KOPT-K1 (cell line): Measurements from ENCODE around the gene CHST12.
"Not testable (repeated sequence)": the region's sequence is repeated elsewhere in the genome, so short reads cannot be mapped to it uniquely, and the experiment has no call there.

Experiments used
- H3K27ac ChIP-seq: fragments of 200-600 bp; sonication (generic); 2 replicates; pipeline ENCODE4 v1.5.1; 2016; ENCODE audit warnings: antibody characterized with exemption, mild to moderate bottlenecking, low read depth, low read length; ENCODE audit not compliant: poor library complexity, severe bottlenecking
- H3K36me3 ChIP-seq: fragments of 200-600 bp; sonication (generic); 2 replicates; pipeline ENCODE4 v1.5.1; 2017; ENCODE audit warnings: antibody characterized with exemption, mild to moderate bottlenecking, low read length, moderate library complexity; ENCODE audit not compliant: insufficient read depth
- H3K9me3 ChIP-seq: fragments of 200-600 bp; sonication (generic); 2 replicates; pipeline ENCODE4 v1.5.1; 2017; ENCODE audit warnings: antibody characterized with exemption, low read length, mild to moderate bottlenecking; ENCODE audit not compliant: insufficient read depth, poor library complexity, severe bottlenecking

CHST12 gene

DNA sequence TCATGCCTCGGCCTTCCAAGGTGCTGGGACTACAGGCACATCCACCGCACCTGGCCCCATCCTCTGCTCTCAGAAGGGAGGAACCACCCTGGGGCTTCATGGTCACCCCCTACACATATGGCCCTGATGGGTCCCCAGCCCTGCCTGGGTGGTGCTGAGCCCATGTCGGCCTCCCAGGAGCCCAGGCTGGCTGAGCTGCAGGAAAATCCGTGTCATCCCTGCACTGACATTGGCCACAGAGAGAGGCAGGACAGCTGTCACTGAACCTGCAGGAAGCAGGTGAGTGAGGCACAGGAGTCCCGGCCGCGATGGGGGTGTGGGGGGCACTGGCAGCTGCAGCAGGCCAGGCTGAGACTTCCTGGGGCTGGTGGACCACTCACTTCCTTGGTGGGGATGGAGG is 64.8 kb downstream of the CHST12 start:
- Histone ChIP-seq H3K36me3 (no peaks in the 10 kb centered on the region), H3K9me3 (no peaks in the 10 kb centered on the region), H3K27ac (no peak overlapping the region)

DNA sequence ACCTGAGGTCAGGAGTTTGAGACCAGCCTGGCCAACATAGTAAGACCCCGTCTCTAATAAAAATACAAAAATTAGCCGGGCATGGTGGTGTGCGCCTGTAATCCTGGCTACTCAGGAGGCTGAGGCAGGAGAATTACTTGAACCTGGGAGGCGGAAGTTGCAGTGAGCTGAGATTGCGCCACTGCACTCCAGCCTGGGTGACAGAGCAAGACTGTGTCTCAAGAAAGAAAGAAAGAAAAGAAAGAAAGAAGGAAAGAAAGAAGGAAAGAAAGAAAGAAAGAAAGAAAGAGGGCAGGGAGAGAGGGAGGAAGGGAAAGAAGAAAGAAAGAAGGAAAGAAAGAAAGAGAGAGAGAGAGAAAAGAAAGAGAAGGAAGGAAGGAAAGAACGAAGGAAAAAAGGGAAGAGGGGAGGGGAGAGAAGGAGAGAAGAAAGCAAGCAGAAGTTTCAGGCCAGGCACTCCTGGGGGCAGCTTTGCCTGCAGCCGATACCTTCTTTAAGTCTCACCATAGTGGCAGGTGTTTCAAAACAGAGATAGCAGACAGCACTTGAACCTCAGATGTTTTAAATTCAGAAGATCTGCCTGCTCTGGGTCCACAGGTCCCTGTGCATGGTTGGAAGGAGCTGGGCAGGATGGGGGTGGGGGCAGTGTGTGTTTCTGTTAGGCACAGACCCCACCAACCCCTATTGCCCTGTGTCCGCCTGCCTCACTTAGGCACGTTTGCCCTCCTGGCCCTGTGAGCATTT is 66.2 kb downstream of the CHST12 start:
- H3K27ac ChIP-seq, H3K9me3 ChIP-seq, H3K36me3 ChIP-seq: not testable (repeated sequence)

DNA sequence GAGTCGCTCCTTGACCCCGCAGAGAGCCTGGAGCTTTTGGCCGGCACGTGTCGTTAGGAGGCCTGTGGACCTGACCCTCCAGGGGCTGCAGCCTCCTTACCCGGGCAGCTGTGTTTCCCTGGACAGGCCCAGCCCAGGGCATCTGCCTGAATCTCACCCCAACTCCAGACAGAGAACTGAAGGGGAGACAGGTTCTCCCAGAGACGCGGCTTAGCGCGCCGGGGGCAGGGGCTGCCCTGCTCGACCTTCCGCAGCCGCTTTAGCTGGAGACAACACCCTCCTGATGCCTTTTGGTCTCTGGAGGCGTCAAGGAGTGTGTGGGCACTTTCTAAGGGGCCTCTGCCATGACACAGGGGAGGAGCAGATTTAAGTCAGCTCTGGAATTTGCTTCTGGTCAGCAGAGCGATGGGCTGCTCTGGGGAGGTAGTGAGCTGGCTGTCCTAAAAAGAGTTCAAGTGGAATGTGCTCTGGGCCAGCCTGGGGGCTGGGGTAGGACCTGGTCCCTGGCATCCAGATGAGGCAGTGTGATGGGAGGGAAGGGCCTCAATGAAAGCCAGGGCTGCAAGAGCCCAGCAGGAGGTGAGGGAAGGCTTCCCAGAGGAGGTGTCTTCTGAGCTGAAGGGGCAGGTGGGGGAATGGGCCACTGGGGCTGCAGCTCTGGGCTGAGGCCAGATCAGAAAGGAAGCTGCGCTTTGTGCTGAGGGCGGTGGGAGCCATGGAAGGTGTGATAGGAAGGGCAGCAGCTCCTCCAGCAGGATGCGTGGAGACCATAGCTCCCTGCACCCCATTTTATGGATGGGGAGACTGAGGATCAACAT is 67.0 kb downstream of the CHST12 start:
- Histone ChIP-seq H3K27ac (no peak overlapping the region), H3K9me3 (no peaks in the 10 kb centered on the region), H3K36me3 (no peaks in the 10 kb centered on the region)

DNA sequence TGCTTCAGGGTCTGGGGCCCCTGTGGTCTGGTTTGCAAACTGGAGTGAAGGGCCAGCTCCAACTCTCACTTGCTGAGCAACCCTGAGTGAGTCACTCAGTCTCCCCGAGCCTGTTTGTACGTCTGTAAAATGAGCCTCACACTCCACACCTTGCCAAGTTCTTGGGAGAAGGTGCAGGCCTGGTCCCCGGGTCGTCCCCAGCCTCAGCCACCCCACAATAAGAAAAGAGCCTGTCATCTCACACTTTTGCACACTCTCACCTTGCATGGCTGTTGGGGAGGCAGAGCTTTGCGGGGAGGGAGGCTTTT is 67.6 kb downstream of the CHST12 start:
- Histone ChIP-seq H3K9me3 (no peaks in the 10 kb centered on the region), H3K27ac (no peak overlapping the region), H3K36me3 (no peaks in the 10 kb centered on the region)

DNA sequence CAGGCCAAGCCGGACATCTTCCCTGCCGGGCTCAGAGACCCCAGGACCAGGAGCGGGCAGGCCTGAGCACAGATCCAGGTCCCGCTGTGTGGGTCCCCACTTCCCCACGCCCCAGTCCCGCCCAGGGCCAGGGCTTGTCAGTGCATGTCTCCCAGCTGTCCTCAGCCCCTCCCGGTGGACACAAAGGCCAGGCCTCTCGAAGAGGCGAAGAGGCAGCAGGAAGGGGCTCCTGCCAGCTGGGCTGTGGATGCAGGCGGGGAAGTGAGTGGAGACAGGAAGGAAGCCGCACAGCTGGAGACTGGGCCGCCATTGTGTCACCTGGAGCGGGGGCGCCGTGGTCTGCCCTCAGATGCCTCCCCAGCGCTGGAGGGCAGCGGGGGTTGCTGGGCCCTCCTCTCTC is 68.0 kb downstream of the CHST12 start:
- no peaks in the 10 kb centered on the region for H3K9me3 ChIP-seq
- no peaks in the 10 kb centered on the region for H3K36me3 ChIP-seq
- H3K27ac ChIP-seq: no peak overlapping the region

DNA sequence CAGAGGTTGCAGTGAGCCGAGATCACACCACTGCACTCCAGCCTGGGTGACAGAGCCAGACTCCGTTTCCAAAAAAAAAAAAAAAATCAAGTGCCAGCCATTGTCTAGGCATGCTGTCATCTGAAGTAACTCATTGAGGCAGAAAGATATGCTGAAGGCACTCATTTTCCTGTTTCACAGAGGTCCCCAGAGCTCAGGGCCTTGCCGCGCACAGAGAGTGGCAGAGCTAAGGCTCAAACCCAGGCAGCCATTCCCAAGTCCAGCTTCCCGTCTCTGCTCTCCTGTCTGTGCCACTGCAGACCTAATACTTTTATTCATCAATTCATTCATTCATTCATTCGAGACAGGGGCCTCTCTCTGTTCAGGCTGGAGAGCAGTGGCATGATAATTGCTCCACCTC is 69.3 kb downstream of the CHST12 start:
- no peaks in the 10 kb centered on the region for H3K36me3 ChIP-seq
- H3K27ac ChIP-seq: no peak overlapping the region
- H3K9me3 ChIP-seq: no peaks in the 10 kb centered on the region

DNA sequence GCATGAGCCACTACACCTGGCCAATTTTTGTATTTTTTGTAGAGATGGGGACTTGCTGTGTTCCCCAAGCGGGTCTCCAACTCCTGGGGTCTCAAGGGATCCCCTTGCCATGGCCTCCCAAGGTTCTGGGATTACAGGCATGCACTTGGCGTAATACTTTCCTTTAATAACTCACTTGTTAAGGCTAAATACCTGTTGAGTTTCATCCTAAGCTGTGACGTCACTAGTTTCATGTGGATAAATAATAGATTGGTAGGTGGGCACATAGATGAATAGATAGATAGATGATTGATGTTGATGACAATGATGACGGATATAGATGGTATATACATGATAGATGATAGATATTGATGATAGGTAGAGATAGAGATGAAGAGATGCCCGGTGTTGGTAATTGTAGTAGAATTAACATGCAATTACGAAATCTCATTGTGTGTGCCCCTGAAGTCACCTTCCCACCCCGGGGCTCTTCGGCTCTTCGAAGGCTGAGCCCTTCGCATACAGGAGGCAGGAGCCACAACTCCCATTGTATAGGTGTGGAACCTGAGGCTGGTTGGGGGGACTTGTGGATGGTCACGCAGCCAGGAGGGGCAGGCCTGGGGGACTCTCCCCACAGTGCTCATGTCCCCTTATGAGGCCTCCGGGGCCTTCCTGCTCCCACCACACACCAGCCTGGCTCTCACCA is 70.2 kb downstream of the CHST12 start:
- H3K27ac ChIP-seq: no peak overlapping the region
- no peaks in the 10 kb centered on the region for H3K36me3 ChIP-seq
- H3K9me3 ChIP-seq: no peaks in the 10 kb centered on the region

DNA sequence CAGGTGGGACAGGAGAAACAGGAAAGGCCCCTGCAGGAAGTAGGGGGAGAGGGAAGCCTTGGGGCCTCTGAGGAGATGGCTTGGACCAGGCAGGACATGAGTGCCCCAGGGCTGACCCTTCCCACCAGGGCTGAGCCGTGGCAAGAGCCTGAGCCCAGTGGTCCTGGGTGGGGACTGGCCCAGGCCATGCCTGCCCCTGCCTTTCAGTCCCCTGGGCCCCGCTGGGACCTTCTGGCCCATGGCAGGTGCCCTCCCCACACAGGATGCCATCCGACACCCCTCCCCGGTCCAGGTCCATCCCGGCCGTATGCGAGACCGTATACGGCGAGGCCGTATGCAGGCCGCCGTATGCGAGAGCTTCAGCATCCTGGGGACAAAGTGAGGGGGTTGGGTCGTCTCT is 70.8 kb downstream of the CHST12 start:
- Histone ChIP-seq H3K9me3 (no peaks in the 10 kb centered on the region), H3K36me3 (no peaks in the 10 kb centered on the region), H3K27ac (no peak overlapping the region)

DNA sequence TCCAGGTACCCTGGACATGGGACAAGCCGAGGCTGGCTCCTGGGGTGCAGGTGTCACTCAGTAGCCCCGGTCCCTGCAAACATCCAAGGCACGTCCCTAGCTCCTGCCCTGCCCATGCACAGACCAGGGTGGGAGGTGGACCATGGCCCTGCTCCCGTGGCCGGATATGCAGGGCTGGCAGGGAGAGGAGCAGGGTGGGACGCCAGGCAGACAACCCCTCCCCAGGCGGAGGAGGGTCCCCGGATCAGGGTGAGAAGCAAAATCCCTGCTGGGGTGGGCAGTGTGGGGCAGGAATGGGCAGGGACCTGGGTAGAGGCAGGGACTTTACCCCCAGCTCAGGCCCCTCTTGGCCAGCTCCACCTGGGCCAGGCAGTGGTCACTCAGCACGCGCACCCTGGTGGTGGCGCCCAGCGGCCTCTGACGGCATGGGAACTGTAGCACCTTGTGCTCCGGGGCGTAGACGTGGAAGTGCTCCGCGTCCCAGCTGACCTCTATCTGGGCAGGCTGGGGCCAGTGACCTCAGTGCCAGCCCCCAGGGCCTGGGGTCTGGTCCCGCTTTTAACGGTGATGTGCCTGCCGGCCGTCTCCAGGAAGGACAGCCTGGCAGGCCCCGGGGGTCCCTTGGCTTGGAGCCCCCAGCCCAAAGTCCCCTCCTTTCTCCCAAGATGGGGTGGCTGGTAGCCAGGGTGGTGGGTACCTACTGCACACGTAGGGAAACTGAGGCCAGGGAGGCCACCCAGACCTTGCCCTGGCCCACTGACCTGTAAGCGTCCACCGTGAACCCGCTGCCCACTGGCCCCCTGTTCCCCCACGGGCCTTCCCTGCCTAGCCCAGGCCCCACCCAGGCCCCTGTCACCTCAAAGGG is 71.6 kb downstream of the CHST12 start:
- H3K9me3 ChIP-seq: no peaks in the 10 kb centered on the region
- H3K27ac ChIP-seq: no peak overlapping the region
- H3K36me3 ChIP-seq: no peaks in the 10 kb centered on the region

DNA sequence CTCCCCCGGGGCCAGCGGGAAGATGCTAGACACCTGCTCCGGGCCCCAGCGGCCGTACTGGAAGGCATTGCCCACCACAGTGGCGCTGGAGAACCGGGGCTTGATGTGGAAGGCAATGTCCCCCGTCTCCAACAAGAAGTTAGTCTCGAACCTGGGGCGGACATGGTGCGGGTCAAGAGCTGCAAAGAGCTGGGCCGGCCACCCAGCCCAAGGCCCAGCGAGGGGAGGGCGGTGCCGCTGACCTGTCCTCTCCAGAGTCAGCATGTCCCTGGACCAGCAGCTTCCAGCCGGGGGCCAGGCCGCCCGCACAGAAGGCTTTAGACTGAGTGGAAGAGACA is 72.2 kb downstream of the CHST12 start:
- Histone ChIP-seq H3K27ac (no peak overlapping the region), H3K36me3 (no peaks in the 10 kb centered on the region), H3K9me3 (no peaks in the 10 kb centered on the region)

DNA sequence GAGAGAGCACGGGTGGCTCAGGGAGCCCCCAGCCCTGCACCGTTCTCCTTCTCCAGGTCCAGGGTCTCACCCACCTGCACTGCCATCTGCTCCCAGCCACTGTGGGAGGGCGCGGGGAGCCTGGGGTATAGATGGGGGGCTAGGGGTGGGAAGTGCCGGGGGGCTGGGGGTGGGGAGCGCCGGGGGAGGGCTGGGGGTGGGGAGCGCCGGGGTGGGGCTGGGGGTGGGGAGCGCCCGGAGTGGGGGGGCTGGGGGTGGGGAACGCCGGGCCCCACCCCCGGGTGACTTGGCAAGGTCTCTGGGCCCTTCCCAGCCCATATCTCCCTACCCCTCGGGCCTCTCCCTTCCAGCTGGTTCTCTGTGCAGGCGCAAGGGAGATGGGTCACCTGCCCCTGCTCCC is 72.9 kb downstream of the CHST12 start, which contains the start of gene GRIFIN:
TSS of gene GRIFIN (minus strand) at position 101 of the 400 bp plus-strand sequence. CDS start at position 86, 15 bp downstream.
- no peaks in the 10 kb centered on the region for H3K36me3 ChIP-seq
- H3K9me3 ChIP-seq: no peaks in the 10 kb centered on the region
- no peak within 1 kb of the TSS for H3K27ac ChIP-seq

DNA sequence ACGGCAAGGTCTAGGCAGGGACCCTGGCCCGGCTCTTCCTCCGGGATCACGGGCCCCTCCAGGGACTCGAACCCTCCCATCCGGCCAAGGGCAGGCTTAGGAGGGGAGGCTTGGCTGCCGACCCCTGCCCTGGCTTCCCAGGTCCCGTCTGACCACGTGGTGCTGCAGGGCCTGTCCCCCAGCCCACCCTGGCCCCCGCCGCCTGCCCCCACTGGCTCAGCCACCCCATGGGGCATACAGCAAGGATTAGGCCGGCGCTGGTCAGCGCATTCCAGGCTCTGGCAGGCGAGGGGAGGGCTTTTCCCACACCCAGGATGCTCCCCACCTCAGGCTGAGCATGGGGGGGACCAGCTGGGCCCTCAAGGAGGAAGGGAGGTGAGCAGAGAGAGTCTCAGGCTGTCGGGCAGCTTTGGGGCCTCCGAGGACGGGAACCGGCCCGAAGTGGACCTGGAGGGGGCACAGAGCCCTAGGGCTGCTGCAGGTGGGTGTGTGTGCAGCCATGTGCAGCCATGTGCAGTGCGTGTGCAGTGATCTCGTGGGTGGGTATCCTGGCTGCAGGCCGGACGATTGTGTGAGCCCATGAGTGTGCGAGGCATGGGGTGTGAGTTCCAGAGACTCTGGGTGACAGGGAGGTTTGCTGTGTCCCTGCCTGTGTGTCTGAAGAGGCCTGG is 73.5 kb downstream of the CHST12 start:
- no peak overlapping the region for H3K27ac ChIP-seq
- no peaks in the 10 kb centered on the region for H3K36me3 ChIP-seq
- no peaks in the 10 kb centered on the region for H3K9me3 ChIP-seq

DNA sequence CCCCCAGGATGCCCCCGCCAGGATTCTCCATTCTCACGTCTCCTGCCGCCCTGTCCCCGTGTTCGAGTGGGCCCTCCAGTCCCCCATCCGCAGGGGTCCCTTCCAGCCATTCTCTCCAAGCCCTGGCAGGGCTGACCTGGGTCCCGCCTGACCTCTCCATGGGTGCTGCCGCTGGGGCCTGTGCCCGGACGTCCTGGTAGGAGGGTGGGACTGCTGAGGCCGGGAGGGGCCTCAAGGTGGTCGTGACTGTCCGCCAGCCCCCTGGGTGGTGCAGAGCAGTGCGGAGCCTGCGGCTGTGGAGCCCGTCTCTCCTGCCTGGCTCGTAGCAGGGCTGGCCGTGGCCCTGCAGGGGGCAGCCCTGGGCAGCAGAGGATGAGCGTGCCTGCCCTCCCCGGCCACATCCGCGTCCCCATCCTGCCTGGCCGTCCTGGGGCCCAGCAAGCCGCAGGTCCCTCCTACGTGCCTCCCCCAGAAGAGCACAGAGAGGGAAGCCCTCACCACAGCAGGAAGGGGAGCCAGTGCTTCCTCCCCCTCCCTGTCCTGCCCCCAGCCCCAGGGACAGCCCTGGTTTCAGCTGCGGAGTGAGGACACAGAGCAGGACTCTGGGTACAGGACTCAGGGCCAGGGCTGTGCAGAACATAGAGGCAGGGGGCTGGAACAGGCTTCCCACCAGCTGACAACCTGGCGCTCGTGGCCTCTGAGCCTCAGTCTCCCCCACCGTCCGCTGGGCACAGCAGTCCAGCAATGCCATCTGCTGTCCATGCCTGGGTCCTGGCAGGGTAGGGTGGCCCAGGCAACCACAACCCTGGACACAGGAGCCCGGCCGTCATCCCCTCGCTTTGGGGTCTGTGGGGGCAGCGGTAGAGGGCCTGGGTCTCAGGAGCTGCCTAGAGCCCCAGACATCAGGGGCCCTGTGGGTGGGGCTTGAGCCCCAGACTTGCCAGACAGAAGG is 74.3 kb downstream of the CHST12 start:
- Histone ChIP-seq H3K27ac (no peak overlapping the region), H3K36me3 (no peaks in the 10 kb centered on the region)

DNA sequence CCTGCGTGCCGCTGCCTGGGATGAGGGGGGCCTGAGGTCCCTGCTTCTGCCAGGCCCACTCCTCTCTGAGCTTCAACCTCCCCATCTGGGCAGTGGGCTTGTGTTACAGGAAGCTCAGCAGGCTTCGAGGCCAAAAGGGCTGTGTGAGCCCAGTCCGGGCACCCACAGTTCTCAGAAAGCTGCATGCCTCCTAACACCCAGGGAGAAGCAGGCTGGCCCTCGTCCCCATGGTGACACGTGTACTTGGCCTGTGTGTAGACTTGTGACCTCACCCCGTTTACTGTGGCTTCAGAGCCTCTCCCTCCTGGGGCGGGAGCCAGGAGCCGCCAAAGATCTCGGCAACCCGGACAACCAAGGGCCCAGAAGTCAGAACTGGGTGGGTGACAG is 75.0 kb downstream of the CHST12 start:
- H3K27ac ChIP-seq: no peak overlapping the region
- no peaks in the 10 kb centered on the region for H3K9me3 ChIP-seq
- no peaks in the 10 kb centered on the region for H3K36me3 ChIP-seq

More for the DNA sequence above, 74.3 kb downstream of the CHST12 start:
- no peaks in the 10 kb centered on the region for H3K9me3 ChIP-seq
